Esophagus (tissue), 2 donors: ENCODE measurements around the gene NQO2. TPM values are rescaled to one million over a fixed set of nuclear protein-coding genes. Genes with fewer than 3 reads are reported as not detected.

ENCODE experiments used
- H3K27ac ChIP-seq, 2 donors: one replicate each; pipeline ENCODE4 v1.5.1; 2013; ENCODE audit warnings: low read depth in 2 of 2, mild to moderate bottlenecking in 2 of 2, inconsistent platforms in 1 of 2, low read length in 1 of 2, moderate library complexity in 1 of 2
- H3K27me3 ChIP-seq, 2 donors: one replicate each; pipeline ENCODE4 v1.6.1; 2013; ENCODE audit warnings: low read length in 2 of 2, control low read depth in 1 of 2, mild to moderate bottlenecking in 1 of 2; ENCODE audit not compliant: insufficient read depth in 2 of 2, control insufficient read depth in 1 of 2
- H3K36me3 ChIP-seq, 2 donors: one replicate each; pipeline ENCODE4 v1.6.1; 2013; ENCODE audit warnings: low read length in 1 of 2; ENCODE audit not compliant: control insufficient read depth in 2 of 2, insufficient read depth in 2 of 2
- H3K4me1 ChIP-seq, 2 donors: one replicate each; pipeline ENCODE4 v1.6.1; 2013; ENCODE audit warnings: low read length in 1 of 2; ENCODE audit not compliant: control insufficient read depth in 2 of 2, insufficient read depth in 2 of 2
- H3K4me3 ChIP-seq, 2 donors: one replicate each; pipeline ENCODE4 v1.5.1; 2013; ENCODE audit warnings: low read length in 2 of 2, mild to moderate bottlenecking in 2 of 2, low read depth in 1 of 2, moderate library complexity in 1 of 2
- H3K9me3 ChIP-seq, 2 donors: one replicate each; pipeline ENCODE4 v1.6.1; 2013; ENCODE audit warnings: mild to moderate bottlenecking in 2 of 2, low read depth in 1 of 2, low read length in 1 of 2, moderate library complexity in 1 of 2; ENCODE audit not compliant: control insufficient read depth in 2 of 2, insufficient read depth in 1 of 2
- WGBS, 2 donors: extraction: QIAGEN DNeasy Blood & Tissue Kit; methylation state at CpG; one replicate each; pipeline ENCODE4 v1.1.7; 2013; 5-methylcytosine and 5-hydroxymethylcytosine counted together
- polyA plus RNA-seq, 2 donors: library from polyadenylated mRNA; stranded (reverse); fragments of 200-250 nt; gene quantifications; one replicate each; pipeline ENCODE4 v1.2.3, GENCODE V29; 2013
- donor health status: healthy with polysubstance abuse.
- donor health status: Bipolar disorder and iron deficiency.

NQO2 gene
- polyA plus RNA-seq, 2 donors: 24.2 to 40.0 TPM

DNA sequence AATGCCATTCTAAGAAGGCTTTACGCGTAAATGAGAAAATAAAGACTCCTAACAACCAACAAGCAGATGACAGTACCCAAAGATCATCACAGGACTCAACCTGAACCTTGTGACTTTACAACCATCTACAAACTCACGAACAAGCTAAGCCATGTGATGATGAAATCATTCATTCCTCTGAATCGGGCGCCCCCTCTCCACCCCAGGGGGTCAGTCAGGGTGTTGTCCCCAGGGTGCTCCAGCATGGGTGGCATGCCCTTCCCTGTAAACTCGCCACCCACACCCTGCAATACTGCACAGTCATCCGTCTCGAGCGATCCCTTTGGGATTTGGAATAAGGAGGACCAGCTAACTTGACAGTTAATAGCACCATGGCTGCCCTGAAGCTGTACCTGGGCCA lies 40.9 kb upstream of the NQO2 start:
- WGBS, 2 donors: 75 to 79% methylated on average over 9 of the region's 9 CpGs

DNA sequence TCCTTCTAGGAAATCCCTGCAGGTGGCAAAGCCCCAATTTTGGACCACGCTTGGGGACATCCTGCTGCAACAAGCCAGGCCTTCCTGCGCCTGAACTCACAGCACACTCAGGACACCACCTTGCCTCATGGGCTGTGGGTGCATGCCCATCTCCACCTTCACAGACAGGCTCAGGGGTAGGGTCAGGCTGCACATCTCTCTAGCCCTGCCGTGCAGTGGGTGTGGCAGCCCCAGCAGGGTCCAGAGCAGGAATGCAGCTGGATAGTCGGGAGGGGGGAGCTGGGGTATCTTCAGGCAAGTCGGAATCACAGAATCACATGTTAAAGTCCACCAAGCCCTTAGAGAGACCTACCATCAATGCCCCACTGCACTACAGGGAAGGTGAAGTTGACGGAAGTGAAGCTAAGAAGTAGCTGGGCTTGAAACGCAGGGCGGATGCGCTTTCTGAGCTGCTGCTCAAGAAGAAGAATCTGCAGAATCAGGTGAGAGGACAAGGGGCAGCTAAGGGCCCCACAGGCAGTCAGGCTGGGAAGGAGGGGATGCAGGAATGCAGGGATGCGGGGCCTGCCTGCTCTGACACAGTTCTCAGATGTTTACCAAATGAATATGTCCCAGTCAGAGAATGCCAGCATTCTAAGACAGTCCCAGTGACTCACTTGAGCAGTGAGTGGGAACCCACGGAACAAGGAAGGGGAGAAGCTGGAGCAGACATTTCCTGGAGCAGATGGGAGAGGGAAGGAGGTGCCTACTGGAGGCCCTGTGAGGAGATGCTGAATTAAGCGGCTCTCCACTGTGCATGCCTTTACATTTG lies 39.6 kb upstream of the NQO2 start:
- Histone ChIP-seq H3K27me3 (no peaks in the 10 kb centered on the region), H3K9me3 (no peaks in the 10 kb centered on the region), H3K4me1 (peaks cover 9% of the 10 kb centered on the region in 2 donors), H3K27ac (peak overlapping the region; percentile 29 to 48), H3K36me3 (peaks cover 0 to 2% of the 10 kb centered on the region in 2 donors), H3K4me3 (no peak overlapping the region)
- 72 to 73% methylated on average over 12 of the region's 12 CpGs for WGBS, 2 donors

More for the DNA sequence above, 40.9 kb upstream of the NQO2 start:
- Histone ChIP-seq H3K4me3 (no peak overlapping the region), H3K36me3 (peaks cover 0 to 2% of the 10 kb centered on the region in 2 donors), H3K4me1 (peaks cover 6 to 9% of the 10 kb centered on the region in 2 donors), H3K27ac (peak overlapping the region in 1 of 2 donors; percentile 75), H3K9me3 (no peaks in the 10 kb centered on the region), H3K27me3 (no peaks in the 10 kb centered on the region)

GRCh38 chr6:2960935-2961334 lies 38.8 kb upstream of the NQO2 start:
- WGBS, 2 donors: 55 to 68% methylated on average over 4 of the region's 4 CpGs
- Histone ChIP-seq H3K4me3 (no peak overlapping the region), H3K9me3 (no peaks in the 10 kb centered on the region), H3K4me1 (peaks cover 9% of the 10 kb centered on the region in 2 donors), H3K27me3 (no peaks in the 10 kb centered on the region), H3K36me3 (peaks cover 0 to 2% of the 10 kb centered on the region in 2 donors), H3K27ac (peak overlapping the region in 1 of 2 donors; percentile 29)

- Histone ChIP-seq H3K4me1 (peaks cover 9% of the 10 kb centered on the region in 2 donors), H3K4me3 (no peak overlapping the region), H3K9me3 (no peaks in the 10 kb centered on the region)
Measured at GRCh38 chr6:2961506-2961905, 38.2 kb upstream of the NQO2 start.

DNA sequence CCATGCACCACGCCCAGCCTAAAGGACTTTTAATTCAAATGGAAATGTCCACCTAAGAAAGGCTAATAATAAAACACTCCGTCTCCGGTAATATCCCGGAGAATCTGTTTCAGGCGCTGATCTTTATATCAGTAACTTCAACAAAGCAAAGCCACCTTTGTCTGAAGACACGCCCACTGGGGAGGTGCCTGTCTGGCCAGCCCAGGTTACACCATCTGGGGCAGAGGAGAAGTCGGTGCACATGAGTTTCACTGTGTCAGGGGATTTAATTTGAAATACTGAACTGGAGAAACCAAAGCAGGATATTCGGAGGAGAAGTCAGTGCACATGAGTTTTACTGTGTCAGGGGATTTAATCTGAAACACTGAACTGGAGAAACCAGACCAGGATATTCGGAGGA lies 37.7 kb upstream of the NQO2 start:
- Histone ChIP-seq H3K9me3 (no peaks in the 10 kb centered on the region), H3K27me3 (no peaks in the 10 kb centered on the region), H3K36me3 (no peaks in the 10 kb centered on the region), H3K27ac (peak overlapping the region; percentile 33 to 72), H3K4me1 (peaks cover 9% of the 10 kb centered on the region in 2 donors), H3K4me3 (no peak overlapping the region)
- 52 to 76% methylated on average over 9 of the region's 9 CpGs for WGBS, 2 donors

More at GRCh38 chr6:2961506-2961905, 38.2 kb upstream of the NQO2 start:
- H3K27me3 ChIP-seq: no peaks in the 10 kb centered on the region
- no peaks in the 10 kb centered on the region for H3K36me3 ChIP-seq
- H3K27ac ChIP-seq: peak overlapping the region in 1 of 2 donors; percentile 72
- 67 to 73% methylated on average over 7 of the region's 7 CpGs for WGBS, 2 donors

- no peaks in the 10 kb centered on the region for H3K27me3 ChIP-seq
- no peak overlapping the region for H3K27ac ChIP-seq
- H3K4me1 ChIP-seq: peaks cover 7 to 9% of the 10 kb centered on the region in 2 donors
- H3K9me3 ChIP-seq: no peaks in the 10 kb centered on the region
- no peaks in the 10 kb centered on the region for H3K36me3 ChIP-seq
- 55 to 78% methylated on average over 3 of the region's 3 CpGs for WGBS, 2 donors
- no peak overlapping the region for H3K4me3 ChIP-seq
Measured at GRCh38 chr6:2962636-2963035, 37.1 kb upstream of the NQO2 start.

- Histone ChIP-seq H3K27ac (no peak overlapping the region), H3K4me3 (no peak overlapping the region), H3K4me1 (peaks cover 3 to 5% of the 10 kb centered on the region in 2 donors), H3K36me3 (no peaks in the 10 kb centered on the region), H3K27me3 (no peaks in the 10 kb centered on the region), H3K9me3 (no peaks in the 10 kb centered on the region)
- 91 to 94% methylated on average over 8 of the region's 8 CpGs for WGBS, 2 donors
Measured at GRCh38 chr6:2963756-2964155, 35.9 kb upstream of the NQO2 start.

DNA sequence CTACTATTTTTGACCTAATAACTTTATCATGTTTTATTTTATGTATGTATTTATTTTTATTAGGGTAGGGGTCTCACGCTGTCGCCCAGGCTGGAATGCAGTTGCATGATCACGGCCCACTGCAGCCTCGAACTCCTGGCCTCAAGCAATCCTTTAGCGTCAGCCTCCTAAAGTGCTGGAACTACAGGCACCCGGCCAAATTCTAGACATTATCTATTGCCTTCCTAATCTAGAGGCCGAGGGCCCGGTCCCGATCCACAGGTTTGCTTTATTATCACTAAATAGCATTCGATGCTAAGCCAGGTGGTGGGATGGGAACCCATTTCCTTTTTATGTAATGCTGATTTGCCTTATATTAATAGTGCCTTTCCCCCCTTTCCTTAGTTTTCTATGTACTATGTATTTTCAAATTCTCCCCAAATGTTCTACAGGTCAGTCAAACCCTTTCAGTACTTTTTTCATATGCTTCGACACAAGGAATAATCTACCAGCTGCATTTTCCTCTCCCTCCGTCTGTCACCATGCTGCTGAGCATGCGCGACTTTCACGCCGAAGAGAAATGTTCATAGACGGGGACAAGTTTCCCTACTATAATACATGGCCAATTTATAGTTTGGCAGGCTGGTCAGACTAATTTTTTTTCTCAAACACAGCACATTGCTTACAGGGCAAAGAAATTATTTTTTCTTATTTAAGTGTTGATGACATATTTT lies 34.7 kb upstream of the NQO2 start:
- Histone ChIP-seq H3K4me3 (no peak overlapping the region), H3K27ac (no peak overlapping the region), H3K4me1 (peaks cover 2 to 3% of the 10 kb centered on the region in 2 donors), H3K9me3 (no peaks in the 10 kb centered on the region), H3K27me3 (no peaks in the 10 kb centered on the region), H3K36me3 (no peaks in the 10 kb centered on the region)
- WGBS, 2 donors: 85 to 92% methylated on average over 17 of the region's 17 CpGs

GRCh38 chr6:2966347-2966746 lies 33.3 kb upstream of the NQO2 start:
- Histone ChIP-seq H3K27me3 (no peaks in the 10 kb centered on the region), H3K4me3 (no peak overlapping the region), H3K4me1 (peaks cover 0 to 3% of the 10 kb centered on the region in 2 donors), H3K27ac (no peak overlapping the region), H3K36me3 (no peaks in the 10 kb centered on the region), H3K9me3 (no peaks in the 10 kb centered on the region)
- 76 to 86% methylated on average over 9 of the region's 9 CpGs for WGBS, 2 donors
